Body of pancreas (tissue), 4 donors: ENCODE results near the gene CD1D. TPM values are rescaled to one million over a fixed set of nuclear protein-coding genes. Genes with fewer than 3 reads are reported as not detected.
"Not testable (repeated sequence)": the region's sequence is repeated elsewhere in the genome, so short reads cannot be mapped to it uniquely, and the experiment has no call there.

Experiments
- ATAC-seq: fragments of 150-250 bp; one replicate; pipeline ENCODE4 v1.9.1; 2016
- DNase-seq, 4 donors: peaks; one replicate each; pipeline ENCODE4 v3.0.0-alpha.2; 2019
- H3K27ac ChIP-seq, 4 donors: fragments of 200-600 bp; sonication (generic); 1 replicate in 3 of 4; 2 replicates in 1 of 4; pipeline versions ENCODE4 v1.5.1 to v1.6.1; 2016 to 2019; ENCODE audit warnings: mild to moderate bottlenecking in 1 of 4, mixed read lengths in 1 of 4, moderate library complexity in 1 of 4
- H3K27me3 ChIP-seq, 2 donors: fragments of 200-600 bp; sonication (generic); one replicate each; pipeline ENCODE4 v1.6.0; 2016; ENCODE audit warnings: mild to moderate bottlenecking in 1 of 2
- H3K36me3 ChIP-seq, 2 donors: fragments of 200-600 bp; sonication (generic); replicated peaks in 1 of 2; 2 replicates each; pipeline ENCODE4 v1.5.1; 2016; ENCODE audit warnings: low read depth in 2 of 2; ENCODE audit not compliant: insufficient read depth in 1 of 2
- H3K4me1 ChIP-seq: fragments of 200-600 bp; sonication (generic); one replicate; pipeline ENCODE4 v1.6.0; 2016
- H3K4me3 ChIP-seq, 2 donors: fragments of 200-600 bp; sonication (generic); 1 replicate in 1 of 2; 2 replicates in 1 of 2; pipeline ENCODE4 v1.5.1; 2016 to 2019
- H3K9me3 ChIP-seq, 3 donors: fragments of 200-600 bp; sonication (generic); 1 replicate in 2 of 3; 2 replicates in 1 of 3; pipeline ENCODE4 v1.5.1; 2016
- CTCF ChIP-seq, 7 experiments: fragments of 450-650 bp in 4 of 7; fragments of 200-600 bp in 3 of 7; sonication (generic) in 3 of 7; IDR thresholded peaks; one replicate each; pipeline ENCODE4 v1.5.1; 2016 to 2019; ENCODE audit warnings: antibody characterized with exemption in 7 of 7
- POLR2A ChIP-seq, 3 donors: fragments of 450-650 bp; IDR thresholded peaks; one replicate each; pipeline ENCODE4 v1.6.1; 2016; ENCODE audit warnings: antibody characterized with exemption in 3 of 3, mild to moderate bottlenecking in 2 of 3
- WGBS, 2 donors: methylation state at CpG; one replicate each; pipeline ENCODE4 v1.1.5; 2017; 5-methylcytosine and 5-hydroxymethylcytosine counted together
- intact Hi-C: fragments of 100-400 bp; cut with DNase I; formaldehyde crosslinking; loops from one replicate; pipeline ENCODE4 v1.15.1; 2023
- total RNA-seq, 2 donors: library from RNA; depleted of rRNA; stranded (reverse); fragments of >200 nt; gene quantifications; one replicate each; pipeline ENCODE4 v1.1.0, GENCODE V29; 2016

CD1D gene
- total RNA-seq, 2 donors from 2014 or later: 0.33 to 1.8 TPM

- intact Hi-C loops: no loop called here
- no peak for ATAC-seq
- 42 to 44% methylated on average over 3 of the region's 3 CpGs for WGBS, 2 donors
Measured at GRCh38 chr1:158163000-158163947, 17.4 kb upstream of the CD1D start.

GRCh38 chr1:158169105-158169504 is 11.6 kb upstream of the CD1D start:
- Histone ChIP-seq H3K9me3 (peaks cover 0 to 4% (median 0%) of the 10 kb centered on the region in 3 donors), H3K36me3 (no peaks in the 10 kb centered on the region), H3K27ac (no peak overlapping the region), H3K4me3 (no peak overlapping the region), H3K4me1 (no peaks in the 10 kb centered on the region), H3K27me3 (no peaks in the 10 kb centered on the region)
- DNase-seq (no peak), ATAC-seq (no peak)
- intact Hi-C loops: no loop called here
- TF ChIP-seq CTCF (IDR thresholded peaks at IDR 0.05) (no peak), POLR2A (IDR thresholded peaks at IDR 0.05) (no peak)

More at GRCh38 chr1:158163000-158163947, 17.4 kb upstream of the CD1D start:
- DNase-seq: no peak
- Histone ChIP-seq H3K27me3 (no peaks in the 10 kb centered on the region), H3K27ac (no peak overlapping the region), H3K36me3 (no peaks in the 10 kb centered on the region), H3K4me1 (no peaks in the 10 kb centered on the region), H3K4me3 (no peak overlapping the region), H3K9me3 (no peaks in the 10 kb centered on the region)
- no peak for TF ChIP-seq POLR2A (IDR thresholded peaks at IDR 0.05)
- no peak for TF ChIP-seq CTCF (IDR thresholded peaks at IDR 0.05)

GRCh38 chr1:158175915-158176314 is 4.8 kb upstream of the CD1D start:
- H3K36me3 ChIP-seq, ATAC-seq, H3K9me3 ChIP-seq, DNase-seq, H3K4me3 ChIP-seq, H3K27me3 ChIP-seq, H3K27ac ChIP-seq, intact Hi-C loops: not testable (repeated sequence)
- 84 to 88% methylated on average over 5 of the region's 5 CpGs for WGBS, 2 donors
- H3K4me1 ChIP-seq: peaks cover 16% of the 10 kb centered on the region

GRCh38 chr1:158176399-158176798 is 4.3 kb upstream of the CD1D start:
- TF ChIP-seq CTCF (IDR thresholded peaks at IDR 0.05): no peak
- TF ChIP-seq POLR2A (IDR thresholded peaks at IDR 0.05): no peak
- intact Hi-C loops: no loop called here
- no peak for ATAC-seq

GRCh38 chr1:158176849-158177699 is 3.6 kb upstream of the CD1D start:
- not testable (repeated sequence) for ATAC-seq, H3K27me3 ChIP-seq
- WGBS, 2 donors: 52 to 58% methylated on average over 20 of the region's 20 CpGs

More at GRCh38 chr1:158176399-158176798, 4.3 kb upstream of the CD1D start:
- Histone ChIP-seq H3K27me3 (no peaks in the 10 kb centered on the region), H3K4me3 (no peak overlapping the region), H3K4me1 (peaks cover 21% of the 10 kb centered on the region), H3K9me3 (no peaks in the 10 kb centered on the region), H3K27ac (no peak overlapping the region), H3K36me3 (no peaks in the 10 kb centered on the region)
- 82 to 85% methylated on average over 5 of the region's 5 CpGs for WGBS, 2 donors
- no peak for DNase-seq

More at GRCh38 chr1:158176849-158177699, 3.6 kb upstream of the CD1D start:
- H3K27ac ChIP-seq, H3K9me3 ChIP-seq, H3K36me3 ChIP-seq, intact Hi-C loops, DNase-seq: not testable (repeated sequence)
- H3K4me3 ChIP-seq: peak overlapping the region in 1 of 2 donors; percentile 18
- H3K4me1 ChIP-seq: peaks cover 22% of the 10 kb centered on the region
